Measurements from ENCODE around the gene TUT4.

TUT4 gene

DNA sequence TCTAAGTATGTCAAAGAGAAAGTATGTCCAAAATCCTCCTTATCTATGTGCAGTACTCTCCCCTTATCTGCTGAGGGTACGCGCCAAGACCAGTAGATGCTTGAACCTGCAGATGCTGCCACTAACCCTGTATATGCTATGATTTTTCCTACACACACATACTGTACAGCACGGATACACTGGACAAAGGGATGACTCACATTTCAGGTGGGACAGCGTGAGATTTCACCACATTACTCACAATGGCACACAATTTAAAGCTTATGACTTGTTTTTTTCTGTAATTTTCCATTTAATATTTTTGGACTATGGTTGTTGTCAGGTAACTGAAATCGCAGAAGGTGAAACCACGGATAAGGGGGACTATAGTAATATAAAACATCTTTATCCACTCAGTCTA lies 152.8 kb downstream of the TUT4 start:
- no peak for DNase-seq

DNA sequence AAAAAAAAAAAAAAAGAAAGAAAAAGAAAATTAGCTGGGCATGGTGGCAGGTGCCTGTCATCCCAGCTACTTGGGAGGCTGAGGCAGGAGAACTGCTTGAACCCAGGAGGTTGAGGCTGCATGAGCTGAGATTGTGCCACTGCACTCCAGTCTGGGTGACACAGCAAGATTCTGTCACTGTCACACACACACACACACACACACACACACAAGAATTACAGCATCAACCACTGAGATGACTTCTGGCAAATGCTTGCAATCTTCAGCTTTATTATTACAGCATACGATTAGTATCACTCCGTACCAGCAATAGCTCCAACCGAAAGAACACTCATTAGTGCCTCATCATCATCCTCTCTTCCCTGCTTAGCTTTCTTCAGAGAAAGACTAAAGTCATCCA lies 153.3 kb downstream of the TUT4 start:
- no peak for DNase-seq

DNA sequence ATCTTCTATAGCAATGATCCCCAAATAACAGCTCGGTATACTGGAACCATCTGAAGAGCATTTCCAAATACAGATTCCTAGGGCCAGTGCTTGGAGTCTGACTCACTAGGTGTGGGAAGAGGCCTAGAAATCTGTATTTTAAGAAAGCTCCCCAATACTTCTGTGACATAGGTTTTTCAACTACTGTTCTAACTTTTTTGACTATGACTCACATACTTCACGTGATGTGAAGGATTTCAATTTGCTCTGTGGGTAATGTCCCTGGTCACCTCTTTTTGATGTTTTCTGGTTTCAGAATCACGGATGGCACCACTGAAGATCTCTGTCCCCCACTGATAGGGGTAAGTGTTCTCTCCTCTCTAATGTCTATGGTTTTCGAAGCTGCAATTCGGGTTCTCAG lies 159.7 kb downstream of the TUT4 start:
- no peak for DNase-seq

DNA sequence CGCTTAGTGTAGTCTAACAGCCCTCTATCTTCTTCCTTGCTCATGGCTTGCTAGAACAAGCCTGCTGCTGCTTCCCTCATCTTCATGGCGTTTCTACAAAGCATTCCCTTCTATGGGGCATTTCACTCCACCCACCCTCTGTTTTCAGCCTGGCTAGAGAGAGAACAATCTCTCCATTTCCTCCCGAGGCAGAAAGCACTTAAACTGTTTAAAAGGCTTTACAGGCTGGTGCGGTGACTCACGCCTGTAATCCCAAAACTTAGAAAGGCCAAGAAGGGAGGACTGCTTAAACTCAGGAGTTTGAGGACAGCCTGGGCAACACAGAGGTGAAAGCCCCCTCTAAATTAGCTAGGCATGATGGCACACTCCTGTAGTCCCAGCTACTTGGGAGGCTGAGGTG lies 166.4 kb downstream of the TUT4 start:
- no peak for DNase-seq

DNA sequence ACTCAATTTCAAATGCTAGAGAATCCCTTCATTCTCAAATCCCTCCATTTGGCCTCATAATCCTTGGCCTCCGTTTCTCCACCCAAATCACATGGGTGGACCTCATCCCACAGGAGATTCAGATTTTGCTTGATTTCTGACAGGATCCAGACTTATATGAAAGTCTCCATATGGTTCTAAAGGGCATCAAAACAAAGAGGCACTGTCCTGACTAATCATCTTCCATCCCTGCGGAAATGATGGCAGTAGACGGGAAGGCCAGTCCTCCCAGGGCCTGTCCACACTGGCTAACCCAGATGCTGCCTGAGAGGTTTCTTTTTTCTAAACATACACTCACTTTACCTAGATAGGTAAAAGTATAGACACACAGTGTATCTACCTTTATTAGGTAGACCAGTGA lies 167.5 kb downstream of the TUT4 start:
- DNase-seq: no peak

All from C1 segment of cervical spinal cord (tissue), 14 donors.